ENCODE results near the gene RUFY1. TPM values are rescaled to one million over a fixed set of nuclear protein-coding genes. Genes with fewer than 3 reads are reported as not detected.

The RUFY1 gene
- total and polyA plus RNA-seq, 10 of the 15 experiments (the other 5 are each of a cell fraction or from before 2014, with no cell fraction given) = 5.7 to 36.3 (median 24.5) TPM

DNA sequence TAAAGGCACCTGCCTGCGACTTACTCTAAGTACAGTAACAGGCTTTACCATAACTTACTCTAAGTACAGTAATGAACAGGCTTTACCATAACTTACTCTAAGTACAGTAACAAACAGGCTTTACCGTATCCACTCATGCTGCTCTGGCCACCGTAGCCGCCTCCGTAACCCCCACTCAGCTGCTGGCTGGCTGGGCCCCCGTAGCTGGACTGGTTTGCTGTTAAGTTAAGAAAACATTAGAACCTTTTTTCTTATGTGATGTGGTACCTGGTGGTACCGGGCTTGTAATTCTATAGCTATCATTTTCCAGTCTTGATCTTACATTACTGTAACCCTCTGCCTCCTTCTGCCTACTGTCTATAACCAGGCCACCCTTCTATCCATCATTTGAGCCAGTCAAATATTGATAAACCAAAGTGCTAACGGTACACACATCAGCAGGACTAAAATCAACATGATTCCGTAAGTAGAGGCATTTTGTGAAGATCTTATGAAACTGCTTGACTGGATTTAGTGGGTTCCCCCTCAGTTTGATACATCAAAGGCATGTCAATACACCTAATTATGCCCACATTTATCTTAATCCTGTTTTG is 65.7 kb downstream of the RUFY1 start (continued):
- no peak for TF ChIP-seq EGR1 (IDR thresholded peaks at IDR 0.05; ENCODE audit: borderline replicate concordance in 1 of 2, low read depth in 2 of 2, low read length in 2 of 2)
- TF ChIP-seq POLR2A (IDR thresholded peaks at IDR 0.05; ENCODE audit: low read depth, low read length) = 0 out of 2 replicates have a peak, but pooled peaks have one; percentile 25
- TF ChIP-seq RAD51 (IDR thresholded peaks at IDR 0.05) = no peak

DNA sequence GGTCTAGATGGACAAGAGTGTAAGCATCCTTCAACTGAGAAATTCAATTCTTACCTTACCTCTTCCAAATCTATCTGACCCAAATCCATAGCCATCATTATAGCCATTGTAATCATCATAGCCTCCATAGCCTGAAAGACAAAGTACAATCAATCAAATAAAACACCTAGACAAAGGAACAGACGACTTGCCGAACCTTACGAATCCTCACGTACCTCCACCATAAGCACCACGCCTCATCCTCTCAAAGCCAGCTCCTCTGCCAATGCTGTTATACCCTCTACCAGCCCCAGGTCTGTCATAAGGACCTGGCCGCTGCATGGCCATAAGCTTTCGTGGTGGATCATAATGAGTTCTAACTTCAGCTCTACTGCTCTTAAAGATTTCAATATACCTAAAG is 67.6 kb downstream of the RUFY1 start:
- SMC1A ChIA-PET (ENCODE audit: uncharacterized antibody, unreplicated experiment) = no interaction called here
- DNase-seq (ENCODE audit: low read depth, low spot score) = no peak
- 0 out of 2 replicates have a peak overlapping the region, but pooled peaks have one; percentile 2 for H3K4me3 ChIP-seq
- POLR2A ChIA-PET = interaction anchor here (0.6 to 1.0 kb wide), 2 partner anchors 9 to 827 kb away, joined by 3 to 4 read pairs; no protein-coding TSS in a partner anchor
- H3K9ac ChIP-seq (ENCODE audit: control insufficient read depth, insufficient read depth, low read length) = no peak overlapping the region
- H3K4me2 ChIP-seq (ENCODE audit: control insufficient read depth, insufficient read depth) = peak overlapping the region; percentile 5; the same call in 1 of the 2 replicates
- no peak overlapping the region for H3K27ac ChIP-seq (ENCODE audit: control insufficient read depth, insufficient read depth)
- no peak overlapping the region for H2AFZ ChIP-seq (ENCODE audit: control insufficient read depth, low read depth, low read length)
- H4K20me1 ChIP-seq (ENCODE audit: control insufficient read depth, insufficient read depth) = peaks cover 17% of the 10 kb centered on the region
- intact Hi-C loops (cut with micrococcal nuclease; ENCODE audit: unreplicated experiment) (no loop called here), in situ Hi-C loops (cut with MboI) (no loop called here)
- peaks cover 23 to 42% of the 10 kb centered on the region in 2 experiments for H3K36me3 ChIP-seq (ENCODE audit: control insufficient read depth in 2 of 2, insufficient read depth in 2 of 2, low read length in 1 of 2)
- WGBS (ENCODE audit: insufficient coverage, insufficient replicate concordance, low lambda C conversion rate, missing lambda C conversion rate) = 87% methylated on average over 7 of the region's 7 CpGs
- no peaks in the 10 kb centered on the region for H3K9me3 ChIP-seq (replicated peaks; ENCODE audit: control insufficient read depth, insufficient read depth, low read length)
- TSS peak; percentile 6 for BruUV-seq (replicated peaks)
- H3K79me2 ChIP-seq (ENCODE audit: control insufficient read depth, insufficient read depth, low read length) = peaks cover 54% of the 10 kb centered on the region
- no peaks in the 10 kb centered on the region for H3K4me1 ChIP-seq (ENCODE audit: control insufficient read depth, insufficient read depth, low read length)
- FAIRE-seq = no peak
- H3K27me3 ChIP-seq (replicated peaks in 1 of 2; ENCODE audit: control insufficient read depth in 2 of 2, insufficient read depth in 2 of 2, low read length in 1 of 2) = no peaks in the 10 kb centered on the region
- RAD21 ChIA-PET (ENCODE audit: unreplicated experiment) = no interaction called here
- no peak for ATAC-seq
- CTCF ChIA-PET = no interaction called here
- TF ChIP-seq, protein P1, sequence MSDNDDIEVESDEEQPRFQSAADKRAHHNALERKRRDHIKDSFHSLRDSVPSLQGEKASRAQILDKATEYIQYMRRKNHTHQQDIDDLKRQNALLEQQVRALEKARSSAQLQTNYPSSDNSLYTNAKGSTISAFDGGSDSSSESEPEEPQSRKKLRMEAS (IDR thresholded peaks at IDR 0.05; ENCODE audit: low read depth, low read length) = no peak
- no peak for TF ChIP-seq YBX1 (IDR thresholded peaks at IDR 0.05)
- TF ChIP-seq GABPA (IDR thresholded peaks at IDR 0.05; ENCODE audit: low read depth) = no peak
- 0 out of 2 replicates have a peak, but pooled peaks have one; percentile 13 for TF ChIP-seq ZBED1 (IDR thresholded peaks at IDR 0.05; ENCODE audit: borderline replicate concordance)
- TF ChIP-seq POLR2AphosphoS5 (IDR thresholded peaks at IDR 0.05; ENCODE audit: low read length) = peak; percentile 70
- no peak for TF ChIP-seq CHD2 (IDR thresholded peaks at IDR 0.05; ENCODE audit: borderline replicate concordance, low read depth, low read length)

All from GM12878 (cell line).